Fibroblast of peridontal ligament (primary cell): ENCODE results near the gene ITGB2.
"Not testable (repeated sequence)": the region's sequence is repeated elsewhere in the genome, so short reads cannot be mapped to it uniquely, and the experiment has no call there.

ENCODE experiments used
- DNase-seq: peaks from one replicate; pipeline ENCODE4 v3.0.0-alpha.2; 2010; ENCODE audit errors: extremely low read depth

Gene ITGB2

GRCh38 chr21:44884097-44884496, 36.6 kb downstream of the ITGB2 start:
- no peak for DNase-seq

- DNase-seq: no peak
Observed at GRCh38 chr21:44883250-44883649, 37.4 kb downstream of the ITGB2 start.

GRCh38 chr21:44881198-44881872, 39.4 kb downstream of the ITGB2 start:
- DNase-seq: peak; percentile 37

GRCh38 chr21:44880405-44881197, 40.1 kb downstream of the ITGB2 start:
- peak; percentile 39 for DNase-seq

GRCh38 chr21:44879238-44879637, 41.5 kb downstream of the ITGB2 start:
- DNase-seq: not testable (repeated sequence)

DNA sequence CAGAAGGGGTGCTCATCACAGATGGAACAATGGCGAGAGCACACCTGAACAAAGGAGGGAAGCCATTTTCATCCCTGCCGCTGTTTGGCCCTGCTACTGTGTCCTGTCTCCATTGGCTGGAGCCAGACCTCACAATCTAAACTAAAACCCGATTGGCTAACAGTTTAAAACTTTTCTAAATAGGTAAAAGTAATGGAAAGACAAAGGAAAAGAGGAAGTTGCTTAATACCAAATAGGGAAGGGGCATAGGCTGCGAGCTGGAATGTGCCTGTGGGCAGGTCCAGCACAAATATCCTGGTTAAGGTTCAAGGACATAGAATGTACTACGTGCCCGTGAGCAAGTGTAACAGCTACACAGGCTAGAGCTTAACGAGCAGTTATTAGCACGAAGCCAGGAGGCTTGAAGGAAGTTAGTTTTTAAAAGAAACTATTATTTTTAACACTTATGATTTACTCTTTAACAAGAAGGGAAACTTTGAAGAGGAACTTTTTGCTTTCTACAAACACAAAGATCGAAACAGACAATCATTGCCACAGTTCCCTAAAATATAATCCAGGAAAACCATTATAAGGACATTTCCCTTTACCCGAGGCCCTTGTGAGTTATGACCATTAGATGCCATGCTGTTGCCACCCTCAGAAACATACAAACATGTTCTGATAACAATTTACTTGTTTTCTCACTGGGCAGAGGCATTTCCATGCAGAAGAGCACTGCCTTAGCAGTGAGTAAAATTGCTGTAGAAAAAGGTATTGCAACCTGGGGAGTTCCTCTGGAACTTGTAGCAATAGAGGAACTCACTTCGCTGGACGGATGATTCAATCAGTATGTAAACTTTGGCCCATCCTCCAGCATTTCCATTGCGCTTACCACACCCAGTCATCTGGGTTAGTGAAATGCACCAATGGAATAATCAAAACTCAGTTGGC, 42.4 kb downstream of the ITGB2 start:
- DNase-seq: peak; percentile 37

- no peak for DNase-seq
Observed at GRCh38 chr21:44876849-44877575, 43.7 kb downstream of the ITGB2 start.

DNA sequence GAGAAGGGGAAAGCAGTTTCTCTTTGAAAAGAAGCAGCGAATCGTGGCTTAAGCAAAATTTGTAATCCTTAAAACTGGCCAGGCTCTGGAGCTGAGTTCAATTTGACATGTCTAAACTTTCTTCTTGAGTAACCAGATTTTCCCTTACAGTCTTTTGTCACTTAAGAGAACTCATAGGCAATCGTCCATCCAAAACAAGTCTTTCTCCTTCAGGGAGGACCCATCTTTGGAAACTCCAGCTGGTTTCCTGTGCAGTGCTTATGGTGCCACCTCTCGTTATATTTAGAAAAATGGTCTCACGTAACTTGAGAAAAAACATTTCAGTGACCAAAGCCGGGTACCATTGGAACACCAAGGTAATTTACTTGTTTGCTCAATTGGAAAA, 45.4 kb downstream of the ITGB2 start:
- DNase-seq: peak; percentile 72

DNA sequence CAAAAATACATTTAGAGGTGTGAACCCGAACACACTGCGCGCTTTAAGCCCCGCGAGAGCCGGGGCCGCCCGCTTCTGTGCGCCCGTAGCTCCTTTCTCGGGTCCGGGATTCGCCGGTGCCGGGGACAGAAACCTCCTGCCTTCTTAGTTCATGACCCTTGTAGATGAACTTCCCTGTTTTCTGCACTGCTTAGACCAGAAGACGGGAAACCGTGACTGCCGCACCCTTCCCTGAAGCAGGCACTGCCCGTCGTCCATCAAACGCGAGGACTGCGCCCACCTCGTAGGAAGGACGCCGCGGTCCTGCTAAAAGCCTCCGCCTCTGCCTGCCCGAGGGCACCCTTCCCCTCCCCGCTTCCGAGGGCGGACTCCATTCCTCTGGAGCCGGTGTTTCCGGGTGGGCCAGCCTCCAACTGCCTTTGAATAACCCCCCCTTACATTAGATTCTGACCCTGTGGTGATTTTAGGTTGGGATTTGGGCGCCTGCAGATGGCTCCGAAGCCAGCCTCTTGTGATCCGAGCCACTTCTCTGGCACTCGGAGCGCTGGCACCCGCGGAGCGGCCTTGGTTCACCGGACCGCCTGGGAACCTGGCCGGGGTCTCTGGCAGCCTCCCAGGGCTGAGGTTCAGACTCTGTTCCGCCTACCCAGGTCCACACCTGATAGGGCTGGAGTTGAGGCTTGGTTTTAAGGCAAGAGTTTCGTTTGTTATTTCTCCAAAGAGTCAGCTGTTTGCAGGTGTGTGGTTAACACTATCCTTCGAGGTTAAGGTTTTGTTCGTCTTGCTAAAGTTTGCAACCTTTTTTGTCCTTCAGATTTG, 46.0 kb downstream of the ITGB2 start:
- no peak for DNase-seq

DNA sequence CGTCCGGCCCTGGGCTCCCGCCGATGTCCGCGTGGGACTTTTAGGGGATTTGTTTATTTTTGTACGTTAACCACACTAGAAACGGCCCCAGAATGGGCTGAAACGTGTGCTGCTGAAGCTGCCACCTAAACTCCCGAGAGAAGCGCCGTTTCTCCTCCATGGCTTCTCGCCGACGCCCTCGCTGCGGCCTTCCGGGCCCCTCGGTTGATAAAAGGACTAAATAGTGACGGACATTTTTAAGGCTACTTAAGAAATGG, 46.5 kb downstream of the ITGB2 start:
- no peak for DNase-seq

- DNase-seq: peak; percentile 95
Observed at GRCh38 chr21:44873356-44874239, 47.1 kb downstream of the ITGB2 start, which contains the start of gene PTTG1IP. Gene PTTG1IP, minus strand, starts transcription at chr21:44873690. Its CDS starts 74 bp downstream, at chr21:44873616.

DNA sequence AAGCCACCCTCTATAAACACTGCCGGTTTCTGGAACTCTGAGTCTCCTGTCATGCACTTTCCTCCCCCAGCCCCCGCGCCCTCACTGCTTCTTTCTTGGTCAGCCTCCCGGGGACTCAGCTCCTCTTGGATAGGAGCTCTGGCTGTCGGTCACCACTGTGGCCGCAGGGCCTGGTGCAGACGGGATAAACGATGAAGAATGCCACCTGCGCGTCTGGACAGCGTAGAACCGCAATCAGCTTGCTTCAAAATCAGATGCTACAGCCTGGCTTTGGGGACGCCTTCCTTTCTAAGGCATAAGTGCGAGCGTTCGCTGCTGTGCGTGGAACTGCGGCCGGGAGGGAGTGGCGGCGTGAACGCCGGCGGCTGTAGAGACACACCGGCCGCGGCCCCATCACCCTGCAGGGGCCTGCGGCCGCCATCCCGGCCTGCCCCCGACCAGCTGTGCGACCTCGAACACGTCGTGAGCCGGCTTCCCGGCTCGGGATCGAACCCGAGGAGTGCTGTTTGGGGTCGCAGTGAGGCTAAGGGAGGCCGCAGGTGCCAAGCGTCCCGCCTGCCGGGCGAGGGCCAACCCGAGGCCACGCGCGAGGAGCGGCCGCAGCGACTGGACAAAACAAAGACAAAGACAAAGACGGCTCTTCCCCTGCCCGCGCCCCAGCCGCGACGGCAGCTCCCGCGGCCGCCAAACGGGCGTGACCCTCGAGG, 47.9 kb downstream of the ITGB2 start:
- no peak for DNase-seq

- DNase-seq: no peak
Observed at GRCh38 chr21:44872323-44872648, 48.4 kb downstream of the ITGB2 start.

GRCh38 chr21:44871576-44872269, 49.0 kb downstream of the ITGB2 start:
- peak; percentile 69 for DNase-seq

DNA sequence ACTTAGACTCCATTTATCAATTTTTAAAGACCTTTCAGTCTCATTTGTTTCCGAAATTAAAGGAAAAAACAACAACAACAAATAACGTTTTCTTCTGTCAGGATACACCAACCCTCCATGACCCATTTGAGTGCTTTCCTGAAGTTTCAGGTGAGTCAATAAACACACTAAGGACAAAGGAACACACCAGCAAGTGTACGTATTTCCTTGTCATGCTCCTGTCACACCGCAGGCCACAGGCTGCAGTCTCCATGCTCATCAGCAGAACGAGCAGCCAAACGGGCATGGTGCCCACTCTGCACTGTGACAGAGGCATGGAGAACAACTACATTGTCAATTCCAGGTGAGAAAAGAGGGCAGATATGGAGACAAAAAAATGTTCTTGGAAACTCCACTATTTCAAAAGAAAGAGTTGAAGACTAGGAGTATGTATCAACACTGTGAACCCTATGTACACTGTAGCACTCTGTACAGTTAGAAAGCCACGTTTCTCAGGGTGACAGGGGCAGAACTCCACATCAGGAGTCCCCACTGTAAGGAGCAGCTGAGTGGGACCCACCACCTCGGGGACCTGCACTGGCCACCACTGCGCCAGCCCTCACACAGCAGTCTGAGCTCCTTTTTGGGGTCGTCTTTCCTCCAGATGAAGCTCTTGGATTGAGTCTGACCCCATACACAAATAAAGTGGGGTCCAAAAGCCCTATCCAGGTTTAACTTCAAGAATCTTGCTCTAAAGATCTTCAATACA, 49.8 kb downstream of the ITGB2 start:
- no peak for DNase-seq

DNA sequence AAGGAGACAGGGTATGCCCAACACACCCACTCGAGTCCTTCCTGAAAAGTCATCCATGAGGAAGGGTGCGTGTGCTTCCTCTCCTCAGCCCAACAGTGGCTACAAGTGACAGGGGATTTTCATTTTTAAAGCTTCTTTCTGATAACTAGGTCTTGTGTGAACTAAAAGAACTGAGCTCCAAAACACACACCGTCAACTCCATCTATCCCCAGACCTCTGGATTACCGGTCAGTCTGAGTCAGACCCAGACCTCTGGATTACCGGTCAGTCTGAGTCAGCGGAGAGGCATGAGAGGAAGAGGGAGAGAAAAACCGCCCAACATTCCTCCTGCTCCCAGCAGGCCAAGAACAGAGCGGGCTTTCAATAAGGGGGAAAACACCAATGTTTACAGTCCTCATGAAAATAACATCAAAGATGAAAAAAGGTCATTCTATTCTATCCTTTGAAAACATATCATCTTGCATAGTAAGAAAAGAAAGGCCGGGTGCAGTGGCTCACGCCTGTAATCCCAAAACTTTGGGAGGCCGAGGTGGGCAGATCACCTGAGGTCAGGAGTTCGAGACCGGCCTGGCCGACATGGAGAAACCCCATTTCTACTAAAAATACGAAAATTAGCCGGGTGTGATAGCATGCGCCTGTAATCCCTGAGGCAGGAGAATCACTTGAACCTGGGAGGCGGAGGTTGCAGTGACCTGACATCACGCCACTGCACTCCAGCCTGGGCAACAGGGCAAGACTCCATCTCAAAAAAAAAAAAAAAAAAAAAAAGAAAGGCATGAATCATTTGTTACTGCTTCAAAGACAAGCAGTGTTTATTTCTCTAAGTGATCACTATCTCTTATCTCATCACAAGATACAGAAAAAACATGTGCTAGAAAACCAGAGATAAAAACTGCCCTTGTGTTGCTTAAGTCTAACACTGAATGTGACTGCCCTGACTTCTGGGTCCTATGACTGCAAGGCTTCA, 50.6 kb downstream of the ITGB2 start:
- DNase-seq: peak; percentile 86

DNA sequence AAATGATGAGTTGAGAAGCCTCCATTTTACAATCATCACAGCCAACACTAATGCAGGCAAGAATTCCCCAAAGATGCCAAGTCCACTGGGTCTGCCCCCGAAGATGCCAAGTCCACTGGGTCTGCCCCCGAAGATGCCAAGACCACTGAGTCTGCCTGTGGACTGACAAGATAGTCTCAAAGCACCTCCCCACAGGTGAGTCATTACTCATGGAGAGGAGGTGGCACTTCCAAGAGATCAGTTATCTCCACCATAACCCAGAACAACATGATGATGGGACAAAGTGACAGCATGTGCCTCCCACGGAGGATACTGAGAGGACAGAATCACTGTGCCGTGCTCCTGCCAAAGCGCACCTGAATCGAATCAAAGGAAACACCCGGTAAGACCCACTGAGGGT, 52.0 kb downstream of the ITGB2 start:
- DNase-seq: no peak
